Subcutaneous adipose tissue (tissue), 4 donors: ENCODE data around the gene AHDC1. TPM values are rescaled to one million over a fixed set of nuclear protein-coding genes. Genes with fewer than 3 reads are reported as not detected.

Experiments used
- CTCF ChIP-seq: fragments of 450-650 bp; IDR thresholded peaks from one replicate; pipeline ENCODE4 v1.5.1; 2016; ENCODE audit warnings: low read depth, mild to moderate bottlenecking, control low read depth, antibody characterized with exemption, moderate library complexity
- total RNA-seq, 4 donors: library from RNA; depleted of rRNA; stranded (reverse); fragments of >200 nt; gene quantifications; one replicate each; pipeline ENCODE4 v1.1.0, GENCODE V29; 2016

The AHDC1 gene
- total RNA-seq, 4 donors from 2014 or later = 2.9 to 13.6 (median 7.1) TPM

GRCh38 chr1:27646676-27647075, 42.7 kb upstream of the AHDC1 start:
- TF ChIP-seq CTCF = no peak

- TF ChIP-seq CTCF = no peak
Observed at GRCh38 chr1:27645071-27645415, 41.1 kb upstream of the AHDC1 start.

- no peak for TF ChIP-seq CTCF
Observed at GRCh38 chr1:27644369-27645070, 40.6 kb upstream of the AHDC1 start.

- TF ChIP-seq CTCF = no peak
Observed at GRCh38 chr1:27643600-27644368, 39.8 kb upstream of the AHDC1 start.

GRCh38 chr1:27638805-27639204, 34.9 kb upstream of the AHDC1 start:
- TF ChIP-seq CTCF = no peak

GRCh38 chr1:27638047-27638734, 34.2 kb upstream of the AHDC1 start:
- TF ChIP-seq CTCF = no peak
